ENCODE measurements around the gene INMT. TPM values are rescaled to one million over a fixed set of nuclear protein-coding genes. Genes with fewer than 3 reads are reported as not detected.

INMT gene
- polyA plus RNA-seq, 1 donor (not counting 4 experiments of a cell fraction or from before 2014, with no cell fraction given): not detected

GRCh38 chr7:30723776-30724175 is 28.2 kb upstream of the INMT start:
- H4K20me1 ChIP-seq (ENCODE audit: control insufficient read depth, extremely low read depth, insufficient read depth, low read length): no peaks in the 10 kb centered on the region
- DNase-seq (ENCODE audit: low read depth, low spot score): no peak
- no peak overlapping the region for H3K9ac ChIP-seq (ENCODE audit: control insufficient read depth, extremely low read depth, insufficient read depth, low read length)
- no peaks in the 10 kb centered on the region for H3K79me2 ChIP-seq (ENCODE audit: control insufficient read depth, insufficient read depth, low read length)
- H3K9me1 ChIP-seq (ENCODE audit: control insufficient read depth, extremely low read depth, insufficient read depth, low read length): no peaks in the 10 kb centered on the region
- no peak overlapping the region for H3K27ac ChIP-seq (ENCODE audit: control insufficient read depth, insufficient read depth, low read length)
- H3K27me3 ChIP-seq (ENCODE audit: control insufficient read depth, extremely low read depth, insufficient read depth, low read length): peaks cover 28% of the 10 kb centered on the region
- H3K36me3 ChIP-seq (ENCODE audit: control insufficient read depth in 2 of 2, extremely low read depth in 1 of 2, insufficient read depth in 2 of 2, low read length in 2 of 2): no peaks in the 10 kb centered on the region
- FAIRE-seq: no peak
- H3K4me1 ChIP-seq (ENCODE audit: control insufficient read depth, extremely low read depth, insufficient read depth, low read length): no peaks in the 10 kb centered on the region
- no peak overlapping the region for H3K4me3 ChIP-seq (ENCODE audit: control insufficient read depth in 2 of 3, extremely low read depth in 1 of 3, insufficient read depth in 2 of 3, low read depth in 1 of 3, low read length in 3 of 3)
- peaks cover 4% of the 10 kb centered on the region for H3K9me3 ChIP-seq (ENCODE audit: control insufficient read depth, low read depth, low read length)
- H2AFZ ChIP-seq (ENCODE audit: control insufficient read depth, low read length): no peak overlapping the region
- no peak overlapping the region for H3K4me2 ChIP-seq (ENCODE audit: control insufficient read depth, extremely low read depth, insufficient read depth, low read depth, low read length)
- dilution Hi-C loops (cut with MboI; ENCODE audit: extremely low pct_ligation_motif_present, low sequenced_read_pairs): no loop called here
- TF ChIP-seq EZH2 (IDR thresholded peaks at IDR 0.05; ENCODE audit: low read length): no peak
- TF ChIP-seq, protein P1, sequence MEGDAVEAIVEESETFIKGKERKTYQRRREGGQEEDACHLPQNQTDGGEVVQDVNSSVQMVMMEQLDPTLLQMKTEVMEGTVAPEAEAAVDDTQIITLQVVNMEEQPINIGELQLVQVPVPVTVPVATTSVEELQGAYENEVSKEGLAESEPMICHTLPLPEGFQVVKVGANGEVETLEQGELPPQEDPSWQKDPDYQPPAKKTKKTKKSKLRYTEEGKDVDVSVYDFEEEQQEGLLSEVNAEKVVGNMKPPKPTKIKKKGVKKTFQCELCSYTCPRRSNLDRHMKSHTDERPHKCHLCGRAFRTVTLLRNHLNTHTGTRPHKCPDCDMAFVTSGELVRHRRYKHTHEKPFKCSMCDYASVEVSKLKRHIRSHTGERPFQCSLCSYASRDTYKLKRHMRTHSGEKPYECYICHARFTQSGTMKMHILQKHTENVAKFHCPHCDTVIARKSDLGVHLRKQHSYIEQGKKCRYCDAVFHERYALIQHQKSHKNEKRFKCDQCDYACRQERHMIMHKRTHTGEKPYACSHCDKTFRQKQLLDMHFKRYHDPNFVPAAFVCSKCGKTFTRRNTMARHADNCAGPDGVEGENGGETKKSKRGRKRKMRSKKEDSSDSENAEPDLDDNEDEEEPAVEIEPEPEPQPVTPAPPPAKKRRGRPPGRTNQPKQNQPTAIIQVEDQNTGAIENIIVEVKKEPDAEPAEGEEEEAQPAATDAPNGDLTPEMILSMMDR (optimal IDR thresholded peaks at IDR 0.05 in 1 of 3, IDR thresholded peaks at IDR 0.05 in 1 of 3, conservative IDR thresholded peaks at IDR 0.05 in 1 of 3; ENCODE audit: extremely low read depth in 1 of 3, insufficient read depth in 2 of 3, low read length in 3 of 3): no peak

DNA sequence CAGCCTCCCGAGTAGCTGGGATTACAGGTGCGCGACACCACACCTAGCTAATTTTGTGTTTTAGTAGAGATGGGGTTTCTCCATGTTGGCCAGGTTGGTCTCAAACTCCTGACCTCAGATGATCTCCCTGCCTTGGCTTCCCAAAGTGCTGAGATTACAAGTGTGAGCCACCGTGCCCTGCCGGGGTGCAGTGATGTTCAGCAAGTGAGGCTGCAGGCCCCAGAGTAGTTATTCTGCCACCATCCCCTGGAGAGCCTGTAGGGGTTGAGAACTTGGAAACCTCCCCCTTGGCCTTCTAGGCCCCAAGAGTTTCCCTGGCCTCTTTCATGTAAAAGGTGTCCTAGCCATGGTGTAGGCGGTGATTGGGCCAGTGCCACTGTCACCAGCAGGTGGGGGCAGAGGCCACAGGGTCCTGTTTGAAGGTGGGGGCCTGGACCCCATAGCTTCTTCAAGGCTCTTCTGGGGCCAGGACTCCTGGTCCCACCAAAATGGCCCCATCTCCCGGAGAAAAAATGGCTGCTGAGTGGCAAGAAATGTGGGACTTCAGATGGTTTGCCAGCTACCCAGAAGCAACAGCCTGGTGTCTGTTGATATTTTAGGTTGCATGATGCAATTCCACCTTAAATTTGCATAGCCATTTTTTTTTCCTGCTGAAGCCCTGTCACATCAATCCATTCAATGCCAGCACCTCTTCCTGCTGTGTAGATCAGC is 25.5 kb upstream of the INMT start:
- Histone ChIP-seq H3K27me3 (ENCODE audit: control insufficient read depth, extremely low read depth, insufficient read depth, low read length) (peaks cover 42% of the 10 kb centered on the region), H3K4me1 (ENCODE audit: control insufficient read depth, extremely low read depth, insufficient read depth, low read length) (no peaks in the 10 kb centered on the region), H2AFZ (ENCODE audit: control insufficient read depth, low read length) (no peak overlapping the region), H3K9ac (ENCODE audit: control insufficient read depth, extremely low read depth, insufficient read depth, low read length) (no peak overlapping the region), H3K4me2 (ENCODE audit: control insufficient read depth, extremely low read depth, insufficient read depth, low read depth, low read length) (no peak overlapping the region), H3K79me2 (ENCODE audit: control insufficient read depth, insufficient read depth, low read length) (no peaks in the 10 kb centered on the region), H4K20me1 (ENCODE audit: control insufficient read depth, extremely low read depth, insufficient read depth, low read length) (no peaks in the 10 kb centered on the region), H3K36me3 (ENCODE audit: control insufficient read depth in 2 of 2, extremely low read depth in 1 of 2, insufficient read depth in 2 of 2, low read length in 2 of 2) (no peaks in the 10 kb centered on the region), H3K9me3 (ENCODE audit: control insufficient read depth, low read depth, low read length) (no peaks in the 10 kb centered on the region), H3K9me1 (ENCODE audit: control insufficient read depth, extremely low read depth, insufficient read depth, low read length) (no peaks in the 10 kb centered on the region), H3K4me3 (ENCODE audit: control insufficient read depth in 2 of 3, extremely low read depth in 1 of 3, insufficient read depth in 2 of 3, low read depth in 1 of 3, low read length in 3 of 3) (no peak overlapping the region), H3K27ac (ENCODE audit: control insufficient read depth, insufficient read depth, low read length) (no peak overlapping the region)
- TF ChIP-seq, protein P1 (optimal IDR thresholded peaks at IDR 0.05 in 1 of 3, IDR thresholded peaks at IDR 0.05 in 1 of 3, conservative IDR thresholded peaks at IDR 0.05 in 1 of 3; ENCODE audit: extremely low read depth in 1 of 3, insufficient read depth in 2 of 3, low read length in 3 of 3): no peak
- no peak for TF ChIP-seq EZH2 (IDR thresholded peaks at IDR 0.05; ENCODE audit: low read length)
- dilution Hi-C loops (cut with MboI; ENCODE audit: extremely low pct_ligation_motif_present, low sequenced_read_pairs): loop anchor here (25.0 kb wide), 1 partner anchor 89 kb away; no protein-coding TSS in a partner anchor
- FAIRE-seq (no peak), DNase-seq (ENCODE audit: low read depth, low spot score) (no peak)

All from keratinocyte (primary cell).